Activated T-cell treated with anti-CD3 and anti-CD28 coated beads, Interleukin-2, amount 50 U/mL, for 72 hours (primary cell): ENCODE results near the gene SIPA1L2. TPM values are rescaled to one million over a fixed set of nuclear protein-coding genes. Genes with fewer than 3 reads are reported as not detected.

Experiments used
- ATAC-seq, 2 donors: fragments of 150-1000 bp; cut with Tn5 transposase; replicated peaks in 1 of 2; 2 replicates each; pipeline ENCODE4 v1.10.0; 2021; ENCODE audit warnings: moderate library complexity in 2 of 2, mild to moderate bottlenecking in 1 of 2
- DNase-seq, 2 donors: peaks; one replicate each; pipeline ENCODE4 v3.0.0; 2021 to 2022; ENCODE audit warnings: mixed read lengths in 1 of 2
- H3K27ac Mint-ChIP-seq: one replicate; pipeline ENCODE4 v1.8.0; 2022; ENCODE audit warnings: mild to moderate bottlenecking, moderate library complexity, mixed read lengths
- H3K27me3 Mint-ChIP-seq: one replicate; pipeline ENCODE4 v1.8.0; 2022; ENCODE audit warnings: low read depth, mixed read lengths
- H3K36me3 Mint-ChIP-seq, 2 donors: one replicate each; pipeline ENCODE4 v1.8.0; 2022; ENCODE audit warnings: mixed read lengths in 2 of 2, mild to moderate bottlenecking in 1 of 2; ENCODE audit not compliant: insufficient read depth in 2 of 2
- H3K4me1 Mint-ChIP-seq: one replicate; pipeline ENCODE4 v1.8.0; 2022; ENCODE audit warnings: low read depth, mixed read lengths
- H3K4me3 Mint-ChIP-seq, 2 donors: one replicate each; pipeline ENCODE4 v1.8.0; 2022; ENCODE audit warnings: mild to moderate bottlenecking in 2 of 2, mixed read lengths in 2 of 2, moderate library complexity in 2 of 2
- H3K9me3 Mint-ChIP-seq, 2 donors: one replicate each; pipeline ENCODE4 v1.8.0; 2022; ENCODE audit warnings: mixed read lengths in 2 of 2
- total RNA-seq, 2 donors: library from RNA; stranded (reverse); gene quantifications; one replicate each; pipeline ENCODE4 v1.2.3, GENCODE V29; 2022

Gene SIPA1L2
- total RNA-seq, 2 donors from 2014 or later = 3.3 to 5.9 TPM

DNA sequence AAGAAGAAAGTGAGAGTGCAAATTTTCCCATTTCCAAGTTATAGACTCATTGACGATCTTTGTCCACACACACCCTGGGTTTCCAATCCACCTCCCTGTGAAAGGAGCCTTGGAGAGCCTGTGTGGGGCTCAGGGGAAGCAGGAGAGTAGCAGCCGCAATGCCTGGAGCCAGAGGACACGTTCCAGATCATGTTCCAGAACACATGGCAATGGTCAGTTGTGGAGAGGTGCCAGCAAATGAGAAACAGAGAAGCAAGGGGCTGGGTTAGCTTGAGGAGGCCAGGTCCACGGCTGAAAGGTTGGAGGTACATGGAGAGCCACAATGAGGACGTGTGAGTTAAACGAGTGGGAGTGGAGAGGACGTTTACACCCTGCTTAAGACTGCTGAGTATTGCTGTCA is 33.0 kb upstream of the SIPA1L2 start:
- Mint-ChIP-seq H3K27ac (no peak overlapping the region), H3K36me3 (no peaks in the 10 kb centered on the region), H3K4me1 (no peaks in the 10 kb centered on the region), H3K27me3 (peaks cover 14% of the 10 kb centered on the region), H3K4me3 (no peak overlapping the region), H3K9me3 (no peaks in the 10 kb centered on the region)
- DNase-seq (no peak), ATAC-seq (no peak)

- Mint-ChIP-seq H3K27ac (no peak overlapping the region), H3K27me3 (peaks cover 25% of the 10 kb centered on the region), H3K4me3 (no peak overlapping the region), H3K36me3 (no peaks in the 10 kb centered on the region), H3K4me1 (no peaks in the 10 kb centered on the region), H3K9me3 (no peaks in the 10 kb centered on the region)
- ATAC-seq (no peak), DNase-seq (no peak)
Observed at GRCh38 chr1:232658386-232658785, 28.5 kb upstream of the SIPA1L2 start.

GRCh38 chr1:232657426-232658005 is 27.6 kb upstream of the SIPA1L2 start:
- Mint-ChIP-seq H3K4me1 (no peaks in the 10 kb centered on the region), H3K36me3 (no peaks in the 10 kb centered on the region), H3K4me3 (no peak overlapping the region), H3K27ac (no peak overlapping the region), H3K27me3 (peaks cover 25% of the 10 kb centered on the region), H3K9me3 (no peaks in the 10 kb centered on the region)
- no peak for ATAC-seq
- no peak for DNase-seq

DNA sequence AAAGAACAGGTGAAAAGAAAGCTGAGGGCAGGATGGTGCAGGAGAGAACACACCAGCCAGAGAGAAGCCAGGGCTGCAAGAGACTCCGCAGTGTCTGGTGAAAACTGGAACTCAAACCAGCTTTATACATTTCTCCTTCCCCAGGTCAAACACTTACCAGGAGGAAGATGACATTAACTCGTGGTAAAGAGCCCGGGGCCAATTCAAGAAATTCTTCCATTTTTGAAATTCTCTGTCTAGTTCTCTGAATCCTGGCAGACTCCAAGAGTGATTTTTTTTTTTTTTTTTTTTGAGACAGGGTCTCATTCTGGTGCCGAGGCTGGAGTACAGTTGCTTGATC is 25.8 kb upstream of the SIPA1L2 start:
- no peak overlapping the region for H3K4me3 Mint-ChIP-seq
- no peak for ATAC-seq
- no peaks in the 10 kb centered on the region for H3K4me1 Mint-ChIP-seq
- no peak overlapping the region for H3K27ac Mint-ChIP-seq
- H3K27me3 Mint-ChIP-seq = peaks cover 21% of the 10 kb centered on the region
- no peak for DNase-seq
- H3K9me3 Mint-ChIP-seq = no peaks in the 10 kb centered on the region
- peaks cover 0 to 2% of the 10 kb centered on the region in 2 donors for H3K36me3 Mint-ChIP-seq

GRCh38 chr1:232655028-232655745 is 25.3 kb upstream of the SIPA1L2 start:
- Mint-ChIP-seq H3K27me3 (peaks cover 18% of the 10 kb centered on the region), H3K4me1 (no peaks in the 10 kb centered on the region), H3K9me3 (no peaks in the 10 kb centered on the region), H3K27ac (no peak overlapping the region), H3K36me3 (peaks cover 0 to 2% of the 10 kb centered on the region in 2 donors), H3K4me3 (no peak overlapping the region)
- no peak for ATAC-seq
- DNase-seq = no peak

DNA sequence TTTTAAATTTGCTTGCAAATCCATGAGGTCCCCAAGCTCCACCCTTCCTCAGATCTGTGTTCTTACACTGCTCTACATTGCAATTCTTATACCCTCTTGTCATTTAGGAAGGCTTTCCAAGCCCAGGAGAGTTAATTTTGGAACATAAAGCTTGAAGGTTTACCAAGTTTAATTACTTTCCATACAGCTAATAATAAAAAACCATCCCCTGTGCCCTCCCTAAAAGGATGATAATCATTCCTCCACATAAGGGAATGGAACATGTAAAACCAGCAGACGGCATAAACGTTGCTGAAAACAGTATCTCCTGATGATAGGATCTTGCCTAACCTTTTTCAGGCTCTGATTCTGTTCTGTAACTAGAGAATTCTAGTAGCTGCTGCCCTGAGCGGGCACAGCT is 23.9 kb upstream of the SIPA1L2 start:
- no peaks in the 10 kb centered on the region for H3K9me3 Mint-ChIP-seq
- ATAC-seq = no peak
- peaks cover 0 to 2% of the 10 kb centered on the region in 2 donors for H3K36me3 Mint-ChIP-seq
- H3K4me1 Mint-ChIP-seq = no peaks in the 10 kb centered on the region
- H3K27ac Mint-ChIP-seq = no peak overlapping the region
- no peak for DNase-seq
- no peak overlapping the region for H3K4me3 Mint-ChIP-seq
- H3K27me3 Mint-ChIP-seq = peaks cover 12% of the 10 kb centered on the region

GRCh38 chr1:232650845-232651244 is 20.9 kb upstream of the SIPA1L2 start:
- no peak overlapping the region for H3K27ac Mint-ChIP-seq
- peaks cover 10% of the 10 kb centered on the region for H3K27me3 Mint-ChIP-seq
- peaks cover 0 to 2% of the 10 kb centered on the region in 2 donors for H3K36me3 Mint-ChIP-seq
- H3K4me1 Mint-ChIP-seq = no peaks in the 10 kb centered on the region
- DNase-seq = no peak
- no peaks in the 10 kb centered on the region for H3K9me3 Mint-ChIP-seq
- no peak for ATAC-seq
- H3K4me3 Mint-ChIP-seq = no peak overlapping the region

DNA sequence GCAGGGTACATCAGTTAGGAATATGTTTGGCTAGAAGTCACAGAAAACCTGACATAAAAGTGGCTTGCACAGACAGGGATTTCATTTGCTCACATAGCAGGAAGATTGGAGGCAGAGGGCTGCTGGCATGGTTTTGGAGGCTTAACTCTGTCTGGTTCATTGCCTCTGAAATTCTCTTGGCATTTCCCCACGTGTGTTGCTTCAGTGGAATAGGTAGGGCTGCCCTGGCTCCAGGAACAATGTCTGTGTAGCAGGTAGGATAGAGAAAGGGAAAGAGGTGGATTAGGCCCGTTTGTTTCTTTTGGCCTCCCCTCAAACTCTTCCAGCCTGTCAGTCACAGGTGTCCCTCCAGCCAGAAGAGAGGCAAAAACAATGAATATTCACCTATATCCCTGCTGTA is 20.5 kb upstream of the SIPA1L2 start:
- H3K27ac Mint-ChIP-seq = no peak overlapping the region
- no peak overlapping the region for H3K4me3 Mint-ChIP-seq
- H3K4me1 Mint-ChIP-seq = no peaks in the 10 kb centered on the region
- no peak for DNase-seq
- H3K9me3 Mint-ChIP-seq = no peaks in the 10 kb centered on the region
- H3K36me3 Mint-ChIP-seq = peaks cover 0 to 2% of the 10 kb centered on the region in 2 donors
- ATAC-seq = no peak
- peaks cover 6% of the 10 kb centered on the region for H3K27me3 Mint-ChIP-seq

- H3K36me3 Mint-ChIP-seq = peaks cover 0 to 2% of the 10 kb centered on the region in 2 donors
- DNase-seq (no peak), ATAC-seq (no peak)
- no peaks in the 10 kb centered on the region for H3K4me1 Mint-ChIP-seq
- H3K27me3 Mint-ChIP-seq = no peaks in the 10 kb centered on the region
- no peak overlapping the region for H3K27ac Mint-ChIP-seq
- H3K9me3 Mint-ChIP-seq = no peaks in the 10 kb centered on the region
- H3K4me3 Mint-ChIP-seq = no peak overlapping the region
Observed at GRCh38 chr1:232648316-232648715, 18.4 kb upstream of the SIPA1L2 start.

DNA sequence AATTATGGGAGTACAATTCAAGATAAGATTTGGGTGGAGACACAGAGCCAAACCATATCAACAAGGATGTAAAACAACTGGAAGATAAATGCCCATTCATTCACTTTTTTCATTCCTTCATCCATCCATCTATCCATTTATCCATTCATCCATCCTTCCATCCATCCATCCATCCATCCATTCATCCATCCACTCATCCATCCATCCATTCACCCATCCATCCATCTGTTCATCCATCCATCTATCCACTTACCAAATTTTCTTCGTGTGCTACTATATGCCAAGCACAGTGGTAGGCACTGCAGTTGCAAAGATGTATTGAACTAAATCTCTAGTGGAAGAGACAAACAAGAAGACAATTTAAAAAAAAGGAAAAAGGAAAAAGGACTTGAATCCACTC is 14.3 kb upstream of the SIPA1L2 start:
- no peaks in the 10 kb centered on the region for H3K36me3 Mint-ChIP-seq
- no peak overlapping the region for H3K4me3 Mint-ChIP-seq
- no peak for ATAC-seq
- no peaks in the 10 kb centered on the region for H3K27me3 Mint-ChIP-seq
- H3K27ac Mint-ChIP-seq = no peak overlapping the region
- H3K9me3 Mint-ChIP-seq = no peaks in the 10 kb centered on the region
- no peak for DNase-seq
- H3K4me1 Mint-ChIP-seq = no peaks in the 10 kb centered on the region

DNA sequence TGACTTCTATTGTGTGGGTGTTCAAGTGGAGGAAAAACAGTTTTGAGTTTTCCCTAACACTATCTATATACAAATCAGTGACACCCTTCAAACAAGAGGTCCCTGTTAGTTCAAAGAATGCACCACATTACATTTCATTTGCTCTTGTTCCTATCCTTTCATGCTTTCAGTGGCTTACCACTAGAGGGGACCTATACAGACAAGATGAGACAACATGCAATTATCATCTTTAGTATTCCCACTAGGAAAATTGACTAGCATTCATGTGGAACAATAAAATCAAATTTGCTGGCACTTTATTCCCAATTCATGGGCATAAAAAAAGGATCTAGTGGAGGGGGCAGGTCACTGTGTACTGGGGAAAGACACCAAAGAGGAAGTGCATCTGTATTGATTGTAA is 13.3 kb upstream of the SIPA1L2 start:
- Mint-ChIP-seq H3K27ac (no peak overlapping the region), H3K4me3 (no peak overlapping the region)
- ATAC-seq = no peak

DNA sequence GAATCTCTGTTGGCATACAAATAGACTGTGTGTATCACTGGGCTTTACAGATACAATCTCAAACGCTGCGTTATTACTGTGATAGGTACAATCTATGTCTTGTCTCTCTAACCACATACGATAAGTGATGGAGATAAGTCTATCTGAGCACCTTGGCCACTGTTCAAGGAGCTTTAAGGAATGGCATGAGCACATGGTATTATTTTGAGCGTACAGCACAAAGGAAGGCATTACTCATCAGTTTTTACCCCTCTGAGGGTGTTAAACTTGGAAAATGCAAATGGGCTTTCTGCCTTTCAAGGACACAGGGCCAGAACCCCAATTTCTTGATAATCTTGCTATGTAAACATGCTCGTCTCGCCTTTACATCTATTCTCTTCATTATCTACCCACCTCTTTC is 11.6 kb upstream of the SIPA1L2 start:
- H3K9me3 Mint-ChIP-seq = no peaks in the 10 kb centered on the region

More for the DNA sequence above, 13.3 kb upstream of the SIPA1L2 start:
- Mint-ChIP-seq H3K27me3 (no peaks in the 10 kb centered on the region), H3K9me3 (no peaks in the 10 kb centered on the region), H3K36me3 (no peaks in the 10 kb centered on the region), H3K4me1 (no peaks in the 10 kb centered on the region)
- DNase-seq = no peak

GRCh38 chr1:232636799-232637198 is 6.9 kb upstream of the SIPA1L2 start:
- Mint-ChIP-seq H3K27ac (no peak overlapping the region), H3K4me1 (no peaks in the 10 kb centered on the region), H3K4me3 (no peak overlapping the region), H3K9me3 (no peaks in the 10 kb centered on the region), H3K27me3 (peaks cover 8% of the 10 kb centered on the region), H3K36me3 (no peaks in the 10 kb centered on the region)
- DNase-seq = no peak
- no peak for ATAC-seq

More for the DNA sequence above, 11.6 kb upstream of the SIPA1L2 start:
- Mint-ChIP-seq H3K27me3 (no peaks in the 10 kb centered on the region), H3K4me3 (no peak overlapping the region), H3K36me3 (no peaks in the 10 kb centered on the region), H3K27ac (no peak overlapping the region), H3K4me1 (no peaks in the 10 kb centered on the region)
- DNase-seq (no peak), ATAC-seq (no peak)

- Mint-ChIP-seq H3K27ac (no peak overlapping the region), H3K4me1 (peaks cover 3% of the 10 kb centered on the region), H3K36me3 (no peaks in the 10 kb centered on the region), H3K4me3 (no peak overlapping the region), H3K9me3 (no peaks in the 10 kb centered on the region), H3K27me3 (peaks cover 8% of the 10 kb centered on the region)
- ATAC-seq = peak; percentile 65 to 67
- DNase-seq = no peak
Observed at GRCh38 chr1:232635778-232636356, 5.9 kb upstream of the SIPA1L2 start.
